GM12801 (cell line): ENCODE results near the gene SPOP.

Experiments used
- CTCF ChIP-seq: IDR thresholded peaks from one replicate; pipeline ENCODE4 v1.5.1; 2011; ENCODE audit warnings: control low read depth; ENCODE audit not compliant: insufficient read length; ENCODE audit errors: extremely low read depth

SPOP gene

GRCh38 chr17:49585422-49586027 is 92.4 kb downstream of the SPOP start:
- no peak for TF ChIP-seq CTCF

- TF ChIP-seq CTCF = no peak
Measured at GRCh38 chr17:49583889-49584288, 94.0 kb downstream of the SPOP start.

- no peak for TF ChIP-seq CTCF
Measured at GRCh38 chr17:49583226-49583625, 94.7 kb downstream of the SPOP start.

- TF ChIP-seq CTCF = no peak
Measured at GRCh38 chr17:49582789-49583188, 95.1 kb downstream of the SPOP start.

GRCh38 chr17:49582055-49582722 is 95.7 kb downstream of the SPOP start:
- no peak for TF ChIP-seq CTCF

- TF ChIP-seq CTCF = no peak
Measured at GRCh38 chr17:49581648-49581998, 96.3 kb downstream of the SPOP start.

- TF ChIP-seq CTCF = no peak
Measured at GRCh38 chr17:49580981-49581647, 96.8 kb downstream of the SPOP start.
